Measurements from ENCODE around the gene ALDH6A1.
A peak's percentile ranks its signal among the peaks of the same experiment; 100 is the strongest.

ALDH6A1 gene

DNA sequence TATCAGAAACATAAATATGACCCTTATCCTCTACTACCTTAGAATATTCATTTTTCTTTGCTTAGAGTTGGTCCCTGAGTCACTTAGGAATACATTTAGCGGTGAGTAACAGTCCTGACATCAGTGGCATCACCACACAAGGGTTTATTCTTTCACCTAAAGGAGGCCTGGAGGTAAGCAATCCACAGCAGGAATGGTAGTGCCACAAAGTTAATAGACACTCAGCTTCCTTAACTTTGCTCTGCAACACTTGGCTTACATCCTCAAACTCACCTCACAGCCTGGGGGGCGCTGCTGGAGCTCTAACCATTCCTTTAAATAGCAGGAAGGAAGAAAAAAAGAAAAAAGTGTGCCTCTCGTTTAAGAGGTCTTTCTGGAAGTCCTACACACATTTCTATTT, 36.0 kb downstream of the ALDH6A1 start:
- DNase-seq, result no peak

DNA sequence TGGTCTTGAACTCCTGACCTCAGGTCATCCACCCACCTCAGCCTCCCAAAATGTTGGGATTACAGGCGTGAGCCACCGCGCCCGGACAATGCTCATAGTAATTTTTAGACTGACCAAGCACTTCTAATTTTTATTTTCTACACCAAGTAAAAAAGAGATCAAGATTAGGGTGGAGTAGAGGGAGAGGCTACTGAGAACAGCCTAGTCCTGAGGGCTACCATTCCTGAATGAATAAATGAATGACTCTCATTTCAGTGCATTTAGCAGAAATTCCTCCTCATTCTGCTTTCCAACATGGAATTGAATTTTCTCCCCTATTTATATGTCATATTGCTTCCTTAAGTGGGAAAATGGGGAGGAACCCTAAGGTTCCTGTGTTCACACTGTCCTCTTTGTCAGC, 38.7 kb downstream of the ALDH6A1 start:
- DNase-seq, result no peak

DNA sequence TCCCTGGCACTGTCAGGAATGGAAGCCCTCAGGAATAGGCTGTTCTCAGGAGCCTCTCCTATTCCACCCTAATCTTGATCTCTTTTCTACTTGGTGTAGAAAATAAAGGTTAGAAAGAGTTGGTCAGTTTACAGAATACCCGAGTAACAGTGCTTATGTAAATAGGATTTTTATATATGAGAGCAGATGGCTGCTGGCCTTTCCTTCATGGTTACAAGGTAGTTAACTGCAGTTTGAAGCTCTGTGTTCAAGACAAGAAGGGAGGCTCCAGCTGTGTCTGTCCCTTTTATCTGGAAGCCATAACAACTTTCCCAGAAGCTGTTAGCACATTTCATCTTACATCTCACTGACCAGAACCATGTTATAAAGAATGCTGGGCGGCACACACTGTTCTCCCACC, 42.0 kb downstream of the ALDH6A1 start:
- no peak for DNase-seq

DNA sequence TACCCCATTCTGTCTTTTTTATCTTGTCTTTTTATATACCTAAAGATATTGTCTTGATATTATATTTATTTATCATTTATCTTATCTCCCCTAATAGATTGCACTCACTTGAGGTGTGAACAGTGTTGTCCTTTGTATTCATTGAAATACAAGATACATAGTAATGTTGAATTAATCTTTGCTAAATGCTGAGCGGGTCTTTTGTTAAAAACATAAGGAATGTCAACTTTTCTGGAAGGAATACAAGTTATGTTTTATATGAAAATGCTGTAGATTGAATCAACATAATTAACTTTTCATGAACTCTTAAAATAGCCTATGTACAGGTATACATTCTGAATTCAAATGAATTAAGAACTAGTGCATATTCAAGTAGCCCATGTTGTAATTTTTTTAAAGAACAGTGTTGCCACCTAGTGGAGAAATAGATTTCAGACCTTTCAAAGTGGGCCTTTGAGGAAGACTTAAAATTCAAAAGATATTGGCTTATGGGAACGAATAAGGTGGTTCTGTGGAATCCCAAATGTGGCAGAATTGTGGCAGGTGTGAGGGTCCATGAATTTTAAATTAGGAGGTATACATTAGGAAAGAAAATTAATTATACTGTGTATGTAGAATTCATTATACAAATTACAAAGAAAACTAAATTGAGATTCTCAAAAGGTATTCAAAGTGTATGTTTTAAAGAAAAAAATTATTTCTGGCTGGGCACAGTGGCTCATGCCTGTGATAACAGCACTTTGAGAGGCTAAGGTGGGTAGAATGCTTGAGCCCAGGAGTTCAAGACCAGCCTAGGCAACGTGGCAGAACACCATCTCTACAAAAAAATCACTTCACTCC, 46.0 kb downstream of the ALDH6A1 start:
- no peak for DNase-seq

DNA sequence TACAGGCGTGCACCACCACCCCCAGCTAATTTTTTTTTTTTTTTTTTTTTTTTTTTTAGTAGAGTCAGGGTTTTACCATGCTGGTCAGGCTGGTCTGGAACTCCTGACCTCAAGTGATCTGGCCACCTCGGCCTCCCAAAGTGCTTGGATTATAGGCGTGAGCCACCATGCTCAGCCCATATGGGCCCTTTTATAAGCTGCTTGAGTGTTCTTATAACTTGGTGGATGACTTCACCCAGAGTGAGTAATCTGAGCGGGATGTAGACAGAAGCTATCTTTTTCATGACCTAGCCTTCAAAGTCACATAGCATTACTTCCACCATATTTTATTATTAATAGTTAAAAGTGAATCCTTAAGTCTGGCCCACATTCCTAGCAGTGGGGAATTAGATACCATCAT, 48.7 kb downstream of the ALDH6A1 start:
- DNase-seq, result no peak

DNA sequence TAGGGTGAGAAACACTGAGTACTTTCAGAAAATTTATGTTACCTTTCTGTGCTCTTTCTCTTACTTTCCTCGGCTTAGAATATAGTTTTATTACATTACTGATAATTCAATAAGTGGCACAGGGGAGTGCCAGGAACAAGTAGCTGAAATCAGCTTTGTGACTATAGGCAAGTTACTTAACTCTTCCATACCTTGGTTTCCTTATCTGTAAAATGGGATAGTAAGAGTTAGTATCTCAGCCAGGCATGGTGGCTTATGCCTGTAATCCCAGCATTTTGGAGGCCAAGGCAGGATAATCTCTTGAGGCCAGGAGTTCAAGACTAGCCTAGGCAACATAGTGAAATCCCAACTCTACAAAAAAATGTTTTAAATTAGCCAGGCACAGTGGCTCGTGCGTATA, 49.7 kb downstream of the ALDH6A1 start:
- no peak for DNase-seq

DNA sequence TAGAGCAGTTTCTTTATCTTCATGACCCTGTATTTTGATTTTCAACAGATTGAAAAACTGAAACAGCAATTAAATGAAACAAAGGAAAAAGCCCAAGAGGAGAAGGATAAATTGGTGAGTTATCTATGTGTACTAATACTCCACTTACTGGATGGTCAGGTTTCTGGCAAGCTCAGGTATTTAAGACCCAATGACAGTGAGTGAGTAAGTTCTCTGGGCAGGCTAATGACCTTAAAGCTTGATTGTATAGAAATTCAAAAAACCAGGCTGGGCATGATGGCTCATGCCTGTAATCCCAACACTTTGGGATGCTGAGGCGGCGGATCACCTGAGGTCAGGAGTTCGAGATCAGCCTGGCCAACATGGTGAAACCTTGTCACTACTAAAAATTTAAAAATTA, 55.1 kb downstream of the ALDH6A1 start:
- DNase-seq, result no peak

DNA sequence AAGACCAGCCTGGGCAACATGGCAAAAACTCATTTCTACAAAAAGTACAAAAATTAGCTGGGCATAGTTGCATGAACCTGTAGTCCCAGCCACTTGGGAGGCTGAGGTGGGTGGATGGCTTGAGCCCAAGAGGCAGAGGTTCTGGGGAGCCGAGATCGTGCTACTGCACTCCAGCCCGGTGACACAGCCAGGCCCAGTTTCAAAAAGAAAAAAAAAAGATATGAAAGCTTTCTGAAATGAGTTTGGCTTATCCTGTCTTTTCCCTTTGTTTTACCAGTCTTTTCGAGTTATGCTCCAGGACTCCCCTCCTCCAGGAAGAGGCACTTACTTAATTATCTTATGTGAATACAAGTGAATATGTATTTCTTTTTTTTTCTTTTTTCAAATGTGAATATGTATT, 61.9 kb downstream of the ALDH6A1 start:
- no peak for DNase-seq

DNA sequence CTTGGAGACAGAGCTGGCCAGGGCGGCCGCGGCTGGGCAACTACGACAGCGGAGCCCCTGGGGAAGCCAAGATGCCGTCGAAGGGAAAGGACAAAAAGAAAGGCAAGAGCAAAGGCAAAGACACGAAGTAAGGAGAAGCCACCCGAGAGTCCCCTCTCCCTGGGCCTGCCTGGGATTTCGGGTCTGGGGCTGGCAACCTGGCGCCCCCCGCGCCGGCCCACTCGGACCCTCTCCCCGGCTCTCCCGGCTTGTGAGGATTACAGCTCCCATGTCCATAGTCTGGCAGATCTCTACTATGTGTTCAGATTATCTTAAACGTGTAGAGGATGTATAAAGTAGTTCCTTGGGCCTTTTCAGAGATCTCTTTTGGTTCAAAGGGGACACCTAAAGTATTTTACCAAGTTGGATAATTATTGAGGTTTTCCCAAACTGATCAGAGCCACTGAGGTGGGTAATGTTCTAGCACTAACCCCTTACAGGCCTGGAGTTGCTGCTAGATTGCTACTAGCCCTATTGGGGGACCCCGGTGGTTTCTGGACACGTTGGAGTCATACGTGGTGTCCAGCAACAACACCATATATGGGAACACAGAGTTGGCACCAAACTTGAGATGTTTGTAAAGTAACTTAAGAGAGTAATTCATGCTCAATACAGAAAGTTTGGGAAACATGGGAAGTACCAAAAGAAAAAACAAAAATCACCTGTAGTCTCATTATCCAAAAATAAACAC, 64.7 kb downstream of the ALDH6A1 start:
- DNase-seq, result no peak

DNA sequence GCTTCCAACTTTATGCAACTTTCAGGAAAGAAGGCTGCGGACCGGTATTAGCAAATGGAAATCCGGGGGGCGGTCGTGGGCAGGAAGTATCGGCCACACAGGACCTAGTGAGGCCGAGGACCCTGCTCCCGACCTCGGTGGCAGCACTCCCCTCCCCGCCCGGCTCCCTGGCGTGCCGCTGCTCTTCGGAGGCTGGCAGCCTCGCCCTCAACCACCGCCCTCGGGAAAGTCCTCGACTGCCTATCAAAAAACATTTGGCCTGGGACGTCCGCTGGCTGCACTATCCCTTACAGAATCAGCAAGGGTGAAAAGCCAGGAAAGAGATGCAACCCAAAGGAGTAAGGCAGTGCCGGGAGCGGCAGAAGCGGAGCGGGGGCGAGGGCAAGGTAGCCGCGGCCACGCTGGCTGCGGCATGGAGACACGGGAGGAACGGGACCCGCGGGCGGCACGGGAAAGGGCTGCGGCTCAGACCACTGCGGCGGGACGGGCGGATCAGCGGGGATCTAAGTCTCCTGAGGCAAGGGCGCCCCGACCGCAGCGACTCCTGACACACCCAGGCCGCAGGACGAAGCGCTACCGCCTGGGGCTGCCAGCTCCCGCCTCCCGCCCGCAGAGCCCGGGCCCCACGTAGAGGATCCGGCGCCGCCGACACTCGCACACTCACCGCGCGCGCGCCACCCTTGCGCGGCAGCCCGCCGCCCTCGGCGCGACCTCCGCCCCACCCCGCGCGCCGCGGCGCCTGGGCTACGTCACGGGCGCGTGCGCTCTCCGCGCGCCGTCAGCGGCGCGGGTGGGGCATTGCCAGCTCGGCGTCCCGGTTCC, 65.5 kb downstream of the ALDH6A1 start, which contains the start of the genes BBOF1 and ENTPD5:
Gene BBOF1, plus strand, starts transcription at position 764 of the 822 bp plus-strand sequence. CDS start 130 bp downstream, outside the sequence.
Gene ENTPD5, minus strand, starts transcription at position 703 of the 822 bp plus-strand sequence. CDS start 31,186 bp downstream, outside the sequence.
- peak; percentile 86 for DNase-seq

DNA sequence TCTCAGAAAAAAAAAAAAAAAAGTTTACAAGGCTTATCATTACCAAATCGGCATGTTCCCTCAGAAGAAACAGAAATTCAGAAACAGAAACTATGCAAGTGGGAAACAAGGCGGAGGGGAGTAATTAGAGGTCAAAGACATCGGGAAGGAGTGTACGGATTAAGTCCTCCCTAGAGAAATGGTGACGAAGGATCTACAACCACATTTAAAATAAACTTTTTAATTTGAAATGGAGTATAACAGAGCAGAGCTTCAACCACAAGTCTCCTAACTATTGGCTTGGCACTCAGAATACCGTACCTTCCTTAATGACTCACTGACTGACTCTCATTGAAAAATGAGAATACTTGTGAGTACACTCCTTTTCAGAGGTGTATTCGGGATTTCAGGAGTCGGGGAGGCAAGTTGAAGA, 66.1 kb downstream of the ALDH6A1 start:
- DNase-seq, result no peak

DNA sequence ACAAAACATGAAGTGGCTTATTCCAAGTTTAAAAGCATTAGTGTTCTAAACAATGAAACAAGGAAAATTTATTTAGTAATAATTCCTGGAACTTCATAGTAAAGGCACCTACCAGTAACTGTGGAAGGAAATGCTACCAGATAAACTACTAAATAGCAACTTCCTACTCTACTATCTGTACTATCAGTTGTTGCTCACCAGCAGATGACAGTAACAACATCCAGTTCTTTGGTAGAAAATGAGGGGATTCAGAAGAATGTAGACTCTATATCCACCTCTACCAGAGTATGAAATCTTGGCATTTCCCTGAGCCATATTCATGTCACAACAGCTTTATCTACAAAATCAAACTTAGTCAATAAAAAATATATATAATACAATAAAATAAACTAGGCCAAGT, 68.3 kb downstream of the ALDH6A1 start:
- no peak for DNase-seq

DNA sequence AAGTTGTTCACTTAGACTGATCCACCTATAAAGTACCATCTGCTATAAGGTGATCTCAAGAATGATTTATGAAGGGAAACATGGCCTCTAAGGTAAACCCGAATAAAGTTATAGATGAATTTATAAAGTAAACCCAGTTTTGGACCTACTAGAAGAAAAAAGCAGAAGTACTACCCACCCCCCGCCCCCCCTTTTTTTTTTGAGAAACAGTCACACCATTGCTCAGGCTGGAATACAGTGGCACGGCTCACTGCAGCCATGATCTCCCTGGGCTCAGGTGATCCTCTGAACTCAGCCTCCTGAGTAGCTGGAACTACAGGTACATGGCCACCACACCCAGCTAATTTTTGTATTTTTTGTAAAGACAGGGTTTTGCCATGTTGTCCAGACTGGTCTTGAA, 69.1 kb downstream of the ALDH6A1 start:
- DNase-seq, result no peak

DNA sequence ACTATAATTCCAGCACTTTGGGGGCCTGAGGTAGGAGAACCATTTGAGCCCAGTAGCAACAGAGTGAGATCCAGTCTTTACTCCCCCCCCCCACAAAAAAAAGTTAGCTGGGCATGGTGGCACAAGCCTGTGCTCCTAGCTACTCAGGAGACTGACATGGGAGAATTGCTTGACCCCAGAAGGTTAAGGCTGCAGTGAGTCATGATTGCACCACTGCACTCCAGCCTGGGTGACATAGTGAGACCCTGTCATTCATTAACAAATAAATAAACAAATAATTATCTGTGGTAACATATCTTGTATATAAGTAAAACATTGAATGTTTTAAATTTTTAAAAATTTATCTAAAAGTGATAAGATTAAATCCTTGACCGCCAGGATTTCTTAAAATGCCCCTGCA, 70.0 kb downstream of the ALDH6A1 start:
- DNase-seq, result no peak

DNA sequence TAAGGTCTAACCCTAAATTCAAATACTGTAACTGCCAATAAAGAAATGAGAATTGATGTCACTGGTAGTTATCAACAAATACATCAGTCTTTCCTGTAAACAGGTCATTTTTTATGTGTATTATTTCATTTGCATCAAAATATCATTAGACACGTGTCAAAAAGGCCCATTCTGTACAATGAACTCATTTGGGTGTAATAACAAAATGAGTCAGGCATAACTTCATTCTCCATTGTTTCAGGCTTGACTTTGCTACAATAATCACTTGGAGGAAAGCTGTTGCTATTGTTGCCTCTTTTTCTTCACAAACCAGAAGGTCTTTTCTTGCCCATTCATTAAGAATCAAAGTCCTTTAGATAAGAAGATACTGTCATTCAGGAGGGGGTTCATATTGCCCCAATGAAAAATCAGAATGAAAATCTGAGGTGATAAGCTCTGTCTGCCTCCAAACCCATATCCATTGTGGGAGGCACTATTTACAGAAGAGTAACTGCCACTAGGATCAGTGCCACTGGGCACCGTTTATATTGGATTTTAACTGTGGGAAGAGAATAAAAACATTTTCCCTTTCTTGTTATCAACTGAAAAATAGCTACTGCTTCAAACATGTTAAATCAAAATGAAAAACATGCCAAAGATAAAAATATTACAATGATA, 75.3 kb downstream of the ALDH6A1 start:
- DNase-seq, result no peak

Data from CD4-positive, alpha-beta T cell treated with Interferon gamma for 1 hour (primary cell).